HG02840 (cell line): ENCODE results near the gene C1orf210.

Experiments used
- ATAC-seq: cut with Tn5 transposase; IDR thresholded peaks from one replicate; pipeline ENCODE4 v1.9.1; 2021; ENCODE audit warnings: mild to moderate bottlenecking, moderate library complexity, moderate number of reproducible peaks; ENCODE audit not compliant: unreplicated experiment, low FRiP score

C1orf210 gene

GRCh38 chr1:43253876-43254275, 31.5 kb downstream of the C1orf210 start:
- ATAC-seq: no peak

- no peak for ATAC-seq
Observed at GRCh38 chr1:43253173-43253572, 32.2 kb downstream of the C1orf210 start.

GRCh38 chr1:43252225-43252624, 33.2 kb downstream of the C1orf210 start:
- ATAC-seq: no peak

- no peak for ATAC-seq
Observed at GRCh38 chr1:43251024-43251423, 34.4 kb downstream of the C1orf210 start.

- no peak for ATAC-seq
Observed at GRCh38 chr1:43250351-43250761, 35.0 kb downstream of the C1orf210 start.

- no peak for ATAC-seq
Observed at GRCh38 chr1:43247256-43247921, 38.0 kb downstream of the C1orf210 start.

GRCh38 chr1:43246466-43247213, 38.7 kb downstream of the C1orf210 start:
- ATAC-seq: no peak

GRCh38 chr1:43243299-43243698, 42.1 kb downstream of the C1orf210 start:
- ATAC-seq: no peak

- ATAC-seq: no peak
Observed at GRCh38 chr1:43241413-43241836, 44.0 kb downstream of the C1orf210 start.

GRCh38 chr1:43239484-43239883, 45.9 kb downstream of the C1orf210 start:
- ATAC-seq: no peak

GRCh38 chr1:43238991-43239469, 46.4 kb downstream of the C1orf210 start:
- ATAC-seq: no peak

- ATAC-seq: no peak
Observed at GRCh38 chr1:43238085-43238484, 47.3 kb downstream of the C1orf210 start.

- ATAC-seq: no peak
Observed at GRCh38 chr1:43237121-43237520, 48.3 kb downstream of the C1orf210 start.

- ATAC-seq: no peak
Observed at GRCh38 chr1:43235451-43236121, 49.8 kb downstream of the C1orf210 start.

- no peak for ATAC-seq
Observed at GRCh38 chr1:43235040-43235439, 50.3 kb downstream of the C1orf210 start.

GRCh38 chr1:43234267-43234666, 51.1 kb downstream of the C1orf210 start:
- ATAC-seq: no peak

- no peak for ATAC-seq
Observed at GRCh38 chr1:43233631-43234030, 51.8 kb downstream of the C1orf210 start.

- ATAC-seq: no peak
Observed at GRCh38 chr1:43232482-43232881, 52.9 kb downstream of the C1orf210 start.

GRCh38 chr1:43232074-43232473, 53.3 kb downstream of the C1orf210 start:
- ATAC-seq: no peak
